ENCODE data around the gene SMPD3.
A peak's percentile ranks its signal among the peaks of the same experiment; 100 is the strongest.

Gene SMPD3

GRCh38 chr16:68445458-68445857 is 2.9 kb downstream of the SMPD3 start:
- DNase-seq (ENCODE audit: low spot score), result peak; percentile 66
- peak; percentile 76 for TF ChIP-seq CTCF (IDR thresholded peaks at IDR 0.05; ENCODE audit: extremely low read depth, insufficient read depth, missing control alignments)
- in situ Hi-C loops (cut with MboI; ENCODE audit: low pct_unique_long_range_greater_than_20kb, low sequenced_read_pairs, unreplicated experiment), result loop anchor here (5.0 kb wide), 1 partner anchor 72 kb away; no protein-coding TSS in a partner anchor

GRCh38 chr16:68444056-68444657 is 4.2 kb downstream of the SMPD3 start:
- no peak for DNase-seq (ENCODE audit: low spot score)
- no peak for TF ChIP-seq CTCF (IDR thresholded peaks at IDR 0.05; ENCODE audit: extremely low read depth, insufficient read depth, missing control alignments)
- in situ Hi-C loops (cut with MboI; ENCODE audit: low pct_unique_long_range_greater_than_20kb, low sequenced_read_pairs, unreplicated experiment), result no loop called here

- in situ Hi-C loops (cut with MboI; ENCODE audit: low pct_unique_long_range_greater_than_20kb, low sequenced_read_pairs, unreplicated experiment), result no loop called here
- peak; percentile 15 for TF ChIP-seq CTCF (IDR thresholded peaks at IDR 0.05; ENCODE audit: extremely low read depth, insufficient read depth, missing control alignments)
- DNase-seq (ENCODE audit: low spot score), result no peak
These were observed 11.7 kb downstream of the SMPD3 start for GRCh38 chr16:68436581-68436980.

DNA sequence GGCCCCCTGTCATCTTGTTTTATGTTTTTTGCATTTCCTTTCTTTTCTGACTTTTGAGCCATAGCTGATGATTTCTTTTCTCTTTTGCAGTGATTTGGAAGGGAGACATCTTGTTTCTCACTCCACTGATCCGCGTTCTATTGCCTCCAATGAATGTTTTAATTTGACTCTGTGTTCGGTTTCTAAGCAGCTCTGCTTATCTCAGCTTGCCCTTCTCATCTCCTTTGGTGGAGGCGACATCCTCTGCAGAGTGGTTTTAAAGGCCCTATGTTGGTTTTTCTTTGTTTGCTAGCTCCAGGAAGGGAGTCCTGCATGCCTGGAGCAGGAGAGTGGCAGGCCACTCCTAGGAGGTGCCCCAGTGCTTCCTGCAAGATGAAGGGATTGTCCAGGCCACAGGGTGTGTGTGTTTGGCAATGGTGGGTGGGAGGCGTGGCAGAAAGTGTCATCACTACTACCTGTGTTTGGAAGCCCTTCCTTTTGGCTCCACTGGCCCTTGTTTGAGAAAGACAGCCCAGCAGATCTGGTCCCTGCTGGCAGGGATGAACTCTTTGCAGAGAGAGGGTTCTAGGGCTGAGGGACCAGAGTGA is 13.6 kb downstream of the SMPD3 start:
- no peak for TF ChIP-seq CTCF (IDR thresholded peaks at IDR 0.05; ENCODE audit: extremely low read depth, insufficient read depth, missing control alignments)
- in situ Hi-C loops (cut with MboI; ENCODE audit: low pct_unique_long_range_greater_than_20kb, low sequenced_read_pairs, unreplicated experiment), result no loop called here

GRCh38 chr16:68433316-68433715 is 15.0 kb downstream of the SMPD3 start:
- TF ChIP-seq CTCF (IDR thresholded peaks at IDR 0.05; ENCODE audit: extremely low read depth, insufficient read depth, missing control alignments), result no peak
- in situ Hi-C loops (cut with MboI; ENCODE audit: low pct_unique_long_range_greater_than_20kb, low sequenced_read_pairs, unreplicated experiment), result no loop called here
- no peak for DNase-seq (ENCODE audit: low spot score)

More for the DNA sequence above, 13.6 kb downstream of the SMPD3 start:
- DNase-seq (ENCODE audit: low spot score), result no peak

- in situ Hi-C loops (cut with MboI; ENCODE audit: low pct_unique_long_range_greater_than_20kb, low sequenced_read_pairs, unreplicated experiment), result no loop called here
- DNase-seq (ENCODE audit: low spot score), result no peak
- TF ChIP-seq CTCF (IDR thresholded peaks at IDR 0.05; ENCODE audit: extremely low read depth, insufficient read depth, missing control alignments), result no peak
These were observed 15.6 kb downstream of the SMPD3 start for GRCh38 chr16:68432701-68433100.

Measured in GM13977 (cell line).